GM12864 (cell line): ENCODE measurements around the gene FGFBP3.

ENCODE experiments used
- DNase-seq: peaks from one replicate; pipeline ENCODE4 v3.0.0-alpha.2; 2011; ENCODE audit warnings: low read depth
- H3K4me3 ChIP-seq: 2 replicates; pipeline ENCODE4 v1.5.1; 2011; ENCODE audit warnings: mild to moderate bottlenecking, low read depth, low read length, control low read depth
- CTCF ChIP-seq: IDR thresholded peaks from 2 replicates; pipeline ENCODE4 v1.5.1; 2011; ENCODE audit warnings: low read depth, mild to moderate bottlenecking, moderate library complexity, low read length, control low read depth, inconsistent platforms; ENCODE audit errors: missing control alignments

FGFBP3 gene

GRCh38 chr10:91856637-91857036 lies 52.6 kb downstream of the FGFBP3 start:
- H3K4me3 ChIP-seq, result no peak overlapping the region
- DNase-seq, result no peak
- peak; percentile 36 for TF ChIP-seq CTCF
